HCT116 (cell line): ENCODE measurements around the gene RMND5A.
"Not testable (repeated sequence)": the region's sequence is repeated elsewhere in the genome, so short reads cannot be mapped to it uniquely, and the experiment has no call there.

Source experiments
- EZH2 ChIP-seq: fragments of 200-600 bp; sonication (generic); IDR thresholded peaks from 2 replicates; pipeline ENCODE4 v1.6.1; 2017; ENCODE audit warnings: antibody characterized with exemption, mixed run types
- POLR2AphosphoS5 ChIP-seq: IDR thresholded peaks from 2 replicates; pipeline ENCODE4 v1.6.1; 2011; ENCODE audit warnings: mild to moderate bottlenecking, low read depth, low read length, moderate library complexity
- RAD21 ChIP-seq: IDR thresholded peaks from 2 replicates; pipeline ENCODE4 v1.6.1; 2012; ENCODE audit warnings: low read depth, mild to moderate bottlenecking
- TF ChIP-seq, protein P1 (sequence below), 3 experiments: fragments of 200-600 bp in 1 of 3; sonication (generic) in 1 of 3; IDR thresholded peaks in 2 of 3; conservative IDR thresholded peaks in 1 of 3; 2 replicates each; pipeline ENCODE4 v1.5.1; 2012 to 2017; ENCODE audit warnings: low read depth in 2 of 3, low read length in 2 of 3, antibody characterized with exemption in 1 of 3, borderline replicate concordance in 1 of 3, control low read depth in 1 of 3, mild to moderate bottlenecking in 1 of 3, mixed read lengths in 1 of 3, mixed run types in 1 of 3, moderate library complexity in 1 of 3; ENCODE audit not compliant: insufficient read depth in 1 of 3

DNA sequence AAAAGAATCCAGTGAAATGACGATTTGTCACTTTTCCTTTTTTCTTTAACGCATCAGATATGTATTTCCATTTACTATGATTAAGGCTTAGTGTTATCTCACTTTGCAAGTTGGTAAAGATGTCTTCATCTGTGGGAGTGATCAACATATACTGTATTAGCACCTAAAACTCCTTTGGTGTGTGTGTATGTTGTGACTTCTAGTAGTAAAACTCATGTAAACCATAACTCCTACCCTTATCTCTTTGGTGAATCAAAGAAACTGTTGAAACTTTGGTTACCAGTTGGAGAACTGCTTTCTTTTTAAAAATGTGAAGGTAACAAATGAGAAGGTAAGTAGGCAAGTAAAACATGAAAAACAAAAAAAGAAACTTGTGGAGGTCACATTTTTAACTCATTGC is 5.6 kb downstream of the RMND5A start:
- TF ChIP-seq, protein P1, sequence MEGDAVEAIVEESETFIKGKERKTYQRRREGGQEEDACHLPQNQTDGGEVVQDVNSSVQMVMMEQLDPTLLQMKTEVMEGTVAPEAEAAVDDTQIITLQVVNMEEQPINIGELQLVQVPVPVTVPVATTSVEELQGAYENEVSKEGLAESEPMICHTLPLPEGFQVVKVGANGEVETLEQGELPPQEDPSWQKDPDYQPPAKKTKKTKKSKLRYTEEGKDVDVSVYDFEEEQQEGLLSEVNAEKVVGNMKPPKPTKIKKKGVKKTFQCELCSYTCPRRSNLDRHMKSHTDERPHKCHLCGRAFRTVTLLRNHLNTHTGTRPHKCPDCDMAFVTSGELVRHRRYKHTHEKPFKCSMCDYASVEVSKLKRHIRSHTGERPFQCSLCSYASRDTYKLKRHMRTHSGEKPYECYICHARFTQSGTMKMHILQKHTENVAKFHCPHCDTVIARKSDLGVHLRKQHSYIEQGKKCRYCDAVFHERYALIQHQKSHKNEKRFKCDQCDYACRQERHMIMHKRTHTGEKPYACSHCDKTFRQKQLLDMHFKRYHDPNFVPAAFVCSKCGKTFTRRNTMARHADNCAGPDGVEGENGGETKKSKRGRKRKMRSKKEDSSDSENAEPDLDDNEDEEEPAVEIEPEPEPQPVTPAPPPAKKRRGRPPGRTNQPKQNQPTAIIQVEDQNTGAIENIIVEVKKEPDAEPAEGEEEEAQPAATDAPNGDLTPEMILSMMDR (IDR thresholded peaks at IDR 0.05 in 2 of 3, conservative IDR thresholded peaks at IDR 0.05 in 1 of 3; ENCODE audit: borderline replicate concordance in 1 of 3, insufficient read depth in 1 of 3, low read depth in 2 of 3, low read length in 2 of 3) = not testable (repeated sequence)
- TF ChIP-seq POLR2AphosphoS5, EZH2, RAD21: not testable (repeated sequence)
